Measurements from ENCODE around the gene RGL4. TPM values are rescaled to one million over a fixed set of nuclear protein-coding genes. Genes with fewer than 3 reads are reported as not detected.

Gene RGL4
- total and polyA plus RNA-seq, 2 donors from 2014 or later: 0.60 to 0.80 TPM

DNA sequence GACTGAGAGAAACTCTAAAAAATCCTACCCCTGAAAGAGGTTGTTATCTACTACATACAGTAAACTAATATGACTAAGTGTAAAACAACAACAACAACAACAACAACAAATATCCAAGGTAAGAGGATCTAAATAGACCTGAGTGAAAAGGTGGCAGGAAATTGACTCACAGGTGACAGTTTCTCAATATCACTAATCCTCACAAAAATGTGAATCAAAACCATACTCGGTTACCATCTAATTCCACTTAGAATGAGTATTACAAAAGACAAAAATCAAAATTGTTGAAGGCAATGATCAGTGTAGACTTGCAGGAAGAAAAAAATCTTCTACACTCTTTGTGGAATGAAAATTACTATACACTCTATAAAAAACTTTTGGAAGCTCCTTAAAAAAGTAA is 17.5 kb downstream of the RGL4 start:
- intact Hi-C loops (cut with DNase I): no loop called here
- Histone ChIP-seq H3K9ac (ENCODE audit: low read length in 3 of 3) (no peak overlapping the region), H3K9me3 (ENCODE audit: control insufficient read depth in 2 of 3, insufficient read depth in 1 of 3, low read length in 3 of 3) (no peaks in the 10 kb centered on the region), H3K27me3 (ENCODE audit: control insufficient read depth, insufficient read depth, low read length) (no peaks in the 10 kb centered on the region), H3K36me3 (ENCODE audit: control insufficient read depth in 2 of 3, insufficient read depth in 3 of 3, low read length in 3 of 3) (peaks cover 4 to 73% (median 62%) of the 10 kb centered on the region in 3 donors), H3K4me3 (ENCODE audit: low read length in 3 of 3) (no peak overlapping the region), H3K4me1 (ENCODE audit: control insufficient read depth in 2 of 3, insufficient read depth in 2 of 3, low read depth in 1 of 3, low read length in 3 of 3) (peaks cover 0 to 2% (median 0%) of the 10 kb centered on the region in 3 donors), H3K27ac (ENCODE audit: low read depth in 2 of 2, low read length in 2 of 2) (no peak overlapping the region)
- TF ChIP-seq, protein P1, sequence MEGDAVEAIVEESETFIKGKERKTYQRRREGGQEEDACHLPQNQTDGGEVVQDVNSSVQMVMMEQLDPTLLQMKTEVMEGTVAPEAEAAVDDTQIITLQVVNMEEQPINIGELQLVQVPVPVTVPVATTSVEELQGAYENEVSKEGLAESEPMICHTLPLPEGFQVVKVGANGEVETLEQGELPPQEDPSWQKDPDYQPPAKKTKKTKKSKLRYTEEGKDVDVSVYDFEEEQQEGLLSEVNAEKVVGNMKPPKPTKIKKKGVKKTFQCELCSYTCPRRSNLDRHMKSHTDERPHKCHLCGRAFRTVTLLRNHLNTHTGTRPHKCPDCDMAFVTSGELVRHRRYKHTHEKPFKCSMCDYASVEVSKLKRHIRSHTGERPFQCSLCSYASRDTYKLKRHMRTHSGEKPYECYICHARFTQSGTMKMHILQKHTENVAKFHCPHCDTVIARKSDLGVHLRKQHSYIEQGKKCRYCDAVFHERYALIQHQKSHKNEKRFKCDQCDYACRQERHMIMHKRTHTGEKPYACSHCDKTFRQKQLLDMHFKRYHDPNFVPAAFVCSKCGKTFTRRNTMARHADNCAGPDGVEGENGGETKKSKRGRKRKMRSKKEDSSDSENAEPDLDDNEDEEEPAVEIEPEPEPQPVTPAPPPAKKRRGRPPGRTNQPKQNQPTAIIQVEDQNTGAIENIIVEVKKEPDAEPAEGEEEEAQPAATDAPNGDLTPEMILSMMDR (IDR thresholded peaks at IDR 0.05; ENCODE audit: borderline replicate concordance, extremely low read depth, insufficient read depth): no peak
- FAIRE-seq (no peak), DNase-seq (no peak)

DNA sequence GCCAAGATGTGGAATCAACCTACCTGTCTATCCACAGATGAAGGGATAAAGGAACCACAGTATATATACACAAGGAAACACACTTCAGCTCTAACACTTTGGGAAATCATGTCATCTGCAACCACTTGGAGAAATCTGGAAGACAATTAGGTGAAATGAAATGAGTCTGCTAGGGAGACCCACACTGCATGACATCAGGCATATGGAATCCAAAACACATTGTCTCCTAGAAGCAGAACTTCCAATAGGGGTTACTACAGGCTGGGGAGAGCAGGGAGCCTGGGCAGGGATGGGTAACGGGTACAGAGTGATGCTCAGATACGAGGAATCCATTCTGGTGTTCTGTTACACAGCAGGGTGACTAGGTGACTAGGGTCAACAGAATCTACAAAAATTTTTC is 18.3 kb downstream of the RGL4 start:
- Histone ChIP-seq H3K4me3 (ENCODE audit: low read length in 3 of 3) (no peak overlapping the region), H3K9ac (ENCODE audit: low read length in 3 of 3) (no peak overlapping the region), H3K9me3 (ENCODE audit: control insufficient read depth in 2 of 3, insufficient read depth in 1 of 3, low read length in 3 of 3) (no peaks in the 10 kb centered on the region), H3K27ac (ENCODE audit: low read depth in 2 of 2, low read length in 2 of 2) (no peak overlapping the region), H3K27me3 (ENCODE audit: control insufficient read depth, insufficient read depth, low read length) (no peaks in the 10 kb centered on the region), H3K4me1 (ENCODE audit: control insufficient read depth in 2 of 3, insufficient read depth in 2 of 3, low read depth in 1 of 3, low read length in 3 of 3) (peaks cover 0 to 2% (median 0%) of the 10 kb centered on the region in 3 donors), H3K36me3 (ENCODE audit: control insufficient read depth in 2 of 3, insufficient read depth in 3 of 3, low read length in 3 of 3) (peaks cover 4 to 73% (median 61%) of the 10 kb centered on the region in 3 donors)
- intact Hi-C loops (cut with DNase I): no loop called here
- no peak for DNase-seq
- TF ChIP-seq, protein P1 (IDR thresholded peaks at IDR 0.05; ENCODE audit: borderline replicate concordance, extremely low read depth, insufficient read depth): no peak
- FAIRE-seq: no peak

DNA sequence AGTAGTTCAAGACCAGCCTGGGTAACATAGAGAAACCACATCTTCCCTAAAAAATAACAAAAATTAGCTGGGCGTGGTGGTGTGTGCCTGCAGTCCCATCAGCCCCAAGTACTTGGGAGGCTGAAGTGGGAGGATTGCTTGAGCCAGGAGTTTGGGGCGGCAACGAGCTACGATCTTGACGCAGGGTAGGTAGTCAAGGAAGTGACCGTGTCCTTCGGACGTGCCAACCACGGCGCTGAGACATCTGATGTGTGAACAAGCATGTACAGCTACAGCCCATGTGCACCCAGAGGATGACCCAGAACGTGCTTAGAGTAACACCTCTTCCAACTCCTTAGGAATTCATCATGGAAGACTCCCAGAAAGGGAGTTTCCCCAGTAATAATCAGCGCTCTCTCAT is 21.4 kb downstream of the RGL4 start:
- Histone ChIP-seq H3K4me1 (ENCODE audit: control insufficient read depth in 2 of 3, insufficient read depth in 2 of 3, low read depth in 1 of 3, low read length in 3 of 3) (peaks cover 0 to 4% (median 0%) of the 10 kb centered on the region in 3 donors), H3K9ac (ENCODE audit: low read length in 3 of 3) (no peak overlapping the region), H3K4me3 (ENCODE audit: low read length in 3 of 3) (no peak overlapping the region), H3K36me3 (ENCODE audit: control insufficient read depth in 2 of 3, insufficient read depth in 3 of 3, low read length in 3 of 3) (peaks cover 4 to 46% (median 36%) of the 10 kb centered on the region in 3 donors), H3K27me3 (ENCODE audit: control insufficient read depth, insufficient read depth, low read length) (no peaks in the 10 kb centered on the region), H3K9me3 (ENCODE audit: control insufficient read depth in 2 of 3, insufficient read depth in 1 of 3, low read length in 3 of 3) (no peaks in the 10 kb centered on the region), H3K27ac (ENCODE audit: low read depth in 2 of 2, low read length in 2 of 2) (no peak overlapping the region)
- TF ChIP-seq, protein P1 (IDR thresholded peaks at IDR 0.05; ENCODE audit: borderline replicate concordance, extremely low read depth, insufficient read depth): no peak
- FAIRE-seq (no peak), DNase-seq (no peak)
- intact Hi-C loops (cut with DNase I): no loop called here
